A673 (cell line): Measurements from ENCODE around the gene CBL.

ENCODE experiments used
- CTCF ChIP-seq: fragments of 300-800, 200-600 bp; sonication (generic); conservative IDR thresholded peaks from 2 replicates; pipeline ENCODE4 v1.5.1; 2017; ENCODE audit warnings: low read depth, mild to moderate bottlenecking, antibody characterized with exemption, low read length, moderate library complexity, mixed read lengths
- EZH2 ChIP-seq: fragments of 200-600 bp; sonication (generic); IDR thresholded peaks from 2 replicates; pipeline ENCODE4 v1.6.1; 2017; ENCODE audit warnings: borderline replicate concordance, low read depth, mild to moderate bottlenecking, mixed read lengths, antibody characterized with exemption, low read length; ENCODE audit not compliant: poor library complexity, severe bottlenecking

GRCh38 chr11:119188067-119188466, 18.1 kb upstream of the CBL start:
- TF ChIP-seq CTCF: no peak
- TF ChIP-seq EZH2: no peak
